PC-3 (cell line): ENCODE data around the gene ATP2B2.

ENCODE experiments used
- EZH2phosphoT487 ChIP-seq: fragments of 300-600 bp; sonication (generic); IDR thresholded peaks from 2 replicates; pipeline ENCODE4 v1.6.1; 2018; ENCODE audit warnings: mild to moderate bottlenecking, antibody characterized with exemption, low read length, borderline replicate concordance
- TF ChIP-seq, protein P1 (sequence below): fragments of 300-600 bp; sonication (generic); conservative IDR thresholded peaks from 2 replicates; pipeline ENCODE4 v1.5.1; 2017; ENCODE audit warnings: antibody characterized with exemption, low read depth, mild to moderate bottlenecking, low read length

DNA sequence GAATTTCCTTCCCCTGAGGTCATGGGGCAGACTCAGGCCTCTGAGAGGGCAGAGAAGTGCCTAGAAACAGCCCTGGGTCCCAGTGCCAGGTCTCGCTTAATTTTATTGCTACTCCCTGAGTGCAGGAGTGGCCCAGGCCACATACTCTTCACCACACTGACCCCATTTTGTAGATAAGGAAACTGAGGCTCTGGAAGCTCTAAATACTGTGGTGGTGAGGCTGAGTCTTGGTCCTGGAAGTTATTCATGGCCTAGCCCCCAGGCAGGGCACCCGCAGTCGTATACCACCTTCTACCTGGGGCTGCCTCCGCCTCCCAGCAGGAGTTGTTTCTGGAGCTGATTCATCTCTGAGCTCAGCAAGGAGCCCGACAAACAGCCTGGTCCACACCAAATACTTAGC, 9.8 kb downstream of the ATP2B2 start:
- TF ChIP-seq, protein P1, sequence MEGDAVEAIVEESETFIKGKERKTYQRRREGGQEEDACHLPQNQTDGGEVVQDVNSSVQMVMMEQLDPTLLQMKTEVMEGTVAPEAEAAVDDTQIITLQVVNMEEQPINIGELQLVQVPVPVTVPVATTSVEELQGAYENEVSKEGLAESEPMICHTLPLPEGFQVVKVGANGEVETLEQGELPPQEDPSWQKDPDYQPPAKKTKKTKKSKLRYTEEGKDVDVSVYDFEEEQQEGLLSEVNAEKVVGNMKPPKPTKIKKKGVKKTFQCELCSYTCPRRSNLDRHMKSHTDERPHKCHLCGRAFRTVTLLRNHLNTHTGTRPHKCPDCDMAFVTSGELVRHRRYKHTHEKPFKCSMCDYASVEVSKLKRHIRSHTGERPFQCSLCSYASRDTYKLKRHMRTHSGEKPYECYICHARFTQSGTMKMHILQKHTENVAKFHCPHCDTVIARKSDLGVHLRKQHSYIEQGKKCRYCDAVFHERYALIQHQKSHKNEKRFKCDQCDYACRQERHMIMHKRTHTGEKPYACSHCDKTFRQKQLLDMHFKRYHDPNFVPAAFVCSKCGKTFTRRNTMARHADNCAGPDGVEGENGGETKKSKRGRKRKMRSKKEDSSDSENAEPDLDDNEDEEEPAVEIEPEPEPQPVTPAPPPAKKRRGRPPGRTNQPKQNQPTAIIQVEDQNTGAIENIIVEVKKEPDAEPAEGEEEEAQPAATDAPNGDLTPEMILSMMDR = no peak
- TF ChIP-seq EZH2phosphoT487 = no peak
